Neuronal stem cell (in vitro differentiated cells): ENCODE measurements around the gene ZNF416. TPM values are rescaled to one million over a fixed set of nuclear protein-coding genes. Genes with fewer than 3 reads are reported as not detected.
A peak's percentile ranks its signal among the peaks of the same experiment; 100 is the strongest.

ENCODE experiments used
- DNase-seq: peaks from one replicate; pipeline ENCODE4 v3.0.0-alpha.2; 2013; ENCODE audit warnings: low spot score
- H2AFZ ChIP-seq: one replicate; pipeline ENCODE4 v1.6.1; 2013; ENCODE audit warnings: mild to moderate bottlenecking, low read length, inconsistent platforms
- H2AK5ac ChIP-seq: 2 replicates; pipeline ENCODE4 v1.6.1; 2013; ENCODE audit warnings: low read depth, mild to moderate bottlenecking, inconsistent platforms, low read length, moderate library complexity, mixed read lengths
- H2BK120ac ChIP-seq: 2 replicates; pipeline ENCODE4 v1.6.1; 2013; ENCODE audit warnings: low read depth, mild to moderate bottlenecking, inconsistent platforms, low read length, moderate library complexity, mixed read lengths
- H2BK12ac ChIP-seq: one replicate; pipeline ENCODE4 v1.6.1; 2013; ENCODE audit warnings: low read length, inconsistent platforms
- H2BK15ac ChIP-seq: 2 replicates; pipeline ENCODE4 v1.6.1; 2013; ENCODE audit warnings: mild to moderate bottlenecking, low read length, inconsistent platforms, mixed read lengths
- H2BK5ac ChIP-seq: one replicate; pipeline ENCODE4 v1.6.1; 2013; ENCODE audit warnings: inconsistent platforms, mild to moderate bottlenecking, low read length, moderate library complexity
- H3K14ac ChIP-seq: one replicate; pipeline ENCODE4 v1.6.1; 2013; ENCODE audit warnings: low read length, inconsistent platforms
- H3K18ac ChIP-seq: 2 replicates; pipeline ENCODE4 v1.6.1; 2013; ENCODE audit warnings: low read length, inconsistent platforms
- H3K23ac ChIP-seq: 2 replicates; pipeline ENCODE4 v1.6.1; 2013; ENCODE audit warnings: low read depth, mild to moderate bottlenecking, mixed read lengths, low read length, inconsistent platforms; ENCODE audit not compliant: poor library complexity
- H3K27ac ChIP-seq: replicated peaks from 3 replicates; pipeline ENCODE4 v1.5.1; 2013; ENCODE audit warnings: low read length, inconsistent platforms
- H3K27me3 ChIP-seq, 3 experiments: 2 replicates each; pipeline ENCODE4 v1.6.1; 2013; ENCODE audit warnings: low read length in 3 of 3, mild to moderate bottlenecking in 2 of 3, inconsistent platforms in 1 of 3, low read depth in 1 of 3, mixed read lengths in 1 of 3, moderate library complexity in 1 of 3; ENCODE audit not compliant: control insufficient read depth in 3 of 3, insufficient read depth in 3 of 3
- H3K36me3 ChIP-seq, 2 donors: replicated peaks in 1 of 2; 2 replicates each; pipeline ENCODE4 v1.6.1; 2013; ENCODE audit warnings: low read length in 2 of 2; ENCODE audit not compliant: control insufficient read depth in 2 of 2, insufficient read depth in 2 of 2
- H3K4ac ChIP-seq: 2 replicates; pipeline ENCODE4 v1.6.1; 2013; ENCODE audit warnings: inconsistent platforms, mild to moderate bottlenecking, low read length, moderate library complexity
- H3K4me1 ChIP-seq, 2 donors: 1 replicate in 1 of 2; 2 replicates in 1 of 2; pipeline ENCODE4 v1.6.1; 2013; ENCODE audit warnings: low read length in 2 of 2, low read depth in 1 of 2; ENCODE audit not compliant: control insufficient read depth in 2 of 2, insufficient read depth in 1 of 2
- H3K4me2 ChIP-seq: one replicate; pipeline ENCODE4 v1.6.1; 2013; ENCODE audit warnings: mild to moderate bottlenecking, low read length, inconsistent platforms; ENCODE audit not compliant: insufficient read depth, poor library complexity, severe bottlenecking
- H3K4me3 ChIP-seq, 2 donors: 2 replicates each; pipeline ENCODE4 v1.5.1; 2013; ENCODE audit warnings: low read length in 2 of 2, mild to moderate bottlenecking in 2 of 2, inconsistent platforms in 1 of 2, moderate library complexity in 1 of 2
- H3K79me1 ChIP-seq: one replicate; pipeline ENCODE4 v1.6.1; 2013; ENCODE audit warnings: low read depth, mild to moderate bottlenecking, inconsistent platforms, low read length, moderate library complexity
- H3K9ac ChIP-seq: one replicate; pipeline ENCODE4 v1.6.1; 2013; ENCODE audit warnings: mild to moderate bottlenecking, low read depth, low read length, inconsistent platforms; ENCODE audit not compliant: poor library complexity
- H3K9me3 ChIP-seq, 2 donors: replicated peaks in 1 of 2; 2 replicates each; pipeline versions ENCODE3 to v1.6.1; 2013; ENCODE audit warnings: low read length in 2 of 2, mild to moderate bottlenecking in 2 of 2, inconsistent platforms in 1 of 2, low read depth in 1 of 2, mixed read lengths in 1 of 2, moderate library complexity in 1 of 2; ENCODE audit not compliant: control insufficient read depth in 2 of 2, insufficient read depth in 1 of 2
- H4K8ac ChIP-seq: one replicate; pipeline ENCODE4 v1.6.1; 2013; ENCODE audit warnings: low read depth, mild to moderate bottlenecking, inconsistent platforms, low read length, moderate library complexity
- H4K91ac ChIP-seq: one replicate; pipeline ENCODE4 v1.6.1; 2013; ENCODE audit warnings: low read length, low read depth, mild to moderate bottlenecking, inconsistent platforms; ENCODE audit not compliant: poor library complexity
- WGBS, 2 donors: extraction: QIAGEN DNeasy Blood & Tissue Kit; methylation state at CpG; one replicate each; pipeline ENCODE4 v1.1.7; 2013; ENCODE audit warnings: missing lambda C conversion rate in 2 of 2, mixed read lengths in 1 of 2; ENCODE audit not compliant: insufficient read length in 2 of 2, insufficient replicate concordance in 1 of 2; ENCODE audit errors: extremely low coverage in 2 of 2; 5-methylcytosine and 5-hydroxymethylcytosine counted together
- polyA plus RNA-seq, 2 experiments: library from polyadenylated mRNA; stranded (reverse); fragments of 200-250 nt; gene quantifications; one replicate each; pipeline ENCODE4 v1.2.3, GENCODE V29; 2013

The ZNF416 gene
- polyA plus RNA-seq (2013, experiment 1 of 2), result 5.0 TPM
- 4.8 TPM for polyA plus RNA-seq (2013, experiment 2 of 2)

DNA sequence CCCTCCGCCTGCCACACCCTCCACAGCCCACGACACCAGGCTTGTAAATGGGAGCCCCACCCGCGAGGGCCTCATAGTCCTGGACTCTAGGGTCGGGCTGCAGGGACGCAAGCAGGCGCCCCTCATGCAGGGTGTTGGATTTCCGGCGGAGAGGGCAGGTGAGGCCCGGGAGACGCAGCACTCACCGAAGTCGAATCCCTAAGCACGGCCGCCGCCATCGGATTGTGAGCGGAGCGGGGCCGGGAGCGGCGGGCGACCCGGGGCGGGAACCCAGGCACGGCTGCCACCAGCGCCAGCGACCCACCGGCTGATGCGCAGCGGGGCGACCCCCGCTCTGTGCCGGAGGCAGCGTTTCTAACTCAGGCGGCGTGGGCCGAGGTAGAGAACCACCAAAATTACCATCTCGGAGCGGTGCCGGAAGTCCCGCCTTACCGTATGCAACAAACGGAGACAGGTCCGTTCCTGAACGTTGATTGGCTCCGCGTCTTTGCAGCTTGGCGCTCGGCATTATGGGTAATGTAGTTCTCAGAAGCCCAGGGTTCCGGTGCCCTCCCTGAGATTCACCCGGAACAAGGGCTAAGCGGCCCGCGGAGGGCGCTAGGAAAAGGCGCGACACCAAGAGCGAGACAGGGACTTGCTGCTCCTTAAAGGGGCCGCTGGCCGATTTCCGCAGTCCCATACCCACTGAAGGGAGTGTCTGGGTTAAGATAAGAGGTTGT, at the start of gene ZNF416:
TSS of gene ZNF416 (minus strand) at position 425 of the 719 bp plus-strand sequence. CDS start at position 218, 207 bp downstream.
- Histone ChIP-seq H4K8ac (no peak within 1 kb of the TSS), H3K9me3 (peaks cover 44 to 64% of the 10 kb centered on the region in 2 donors), H3K27me3 (peaks cover 0 to 2% (median 0%) of the 10 kb centered on the region in 3 experiments), H3K36me3 (peaks cover 29 to 42% of the 10 kb centered on the region in 2 donors), H2BK15ac (no peak within 1 kb of the TSS), H3K4me2 (peak within 1 kb of the TSS; percentile 63), H2AK5ac (peak within 1 kb of the TSS; percentile 43), H3K23ac (no peak within 1 kb of the TSS), H3K4ac (no peak within 1 kb of the TSS), H2BK120ac (no peak within 1 kb of the TSS), H3K18ac (peak within 1 kb of the TSS; percentile 64), H4K91ac (no peak within 1 kb of the TSS), H3K9ac (peak within 1 kb of the TSS; percentile 91), H3K14ac (no peak within 1 kb of the TSS), H3K79me1 (peaks cover 6% of the 10 kb centered on the region), H2BK12ac (no peak within 1 kb of the TSS), H2AFZ (peak within 1 kb of the TSS; percentile 88), H3K27ac (no peak within 1 kb of the TSS), H3K4me1 (peaks cover 4 to 7% of the 10 kb centered on the region in 2 donors), H2BK5ac (no peak within 1 kb of the TSS), H3K4me3 (peak within 1 kb of the TSS; percentile 77 to 84)
- peak; percentile 98 for DNase-seq
- no CpG with 5 or more reads among the region's 62 CpGs for WGBS, 2 donors

DNA sequence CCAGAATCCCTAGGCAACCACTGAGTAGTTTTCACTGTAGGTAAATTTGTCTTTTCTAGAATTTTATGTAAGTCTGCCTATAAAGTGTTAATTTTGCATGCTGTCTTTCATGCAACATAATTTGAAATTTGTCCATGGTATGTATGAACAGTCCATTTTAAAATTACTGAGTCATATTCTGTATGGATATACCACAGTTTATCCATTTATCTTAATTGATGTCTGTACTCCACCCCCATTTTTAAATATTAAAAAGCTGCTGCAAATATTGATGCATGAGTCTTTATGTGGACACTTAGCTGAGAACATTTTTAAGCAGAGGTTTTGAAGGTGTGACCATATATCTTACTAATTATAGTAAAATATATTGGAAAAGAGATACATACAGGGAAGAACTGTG, 44.4 kb upstream of the ZNF416 start:
- Histone ChIP-seq H3K4me2 (no peak overlapping the region), H2AFZ (no peak overlapping the region), H3K14ac (no peak overlapping the region), H3K36me3 (peaks cover 56 to 88% of the 10 kb centered on the region in 2 donors), H3K4me3 (no peak overlapping the region), H4K8ac (no peak overlapping the region), H3K27me3 (no peaks in the 10 kb centered on the region), H3K23ac (no peak overlapping the region), H2BK120ac (no peak overlapping the region), H4K91ac (no peak overlapping the region), H3K9me3 (peaks cover 59 to 88% of the 10 kb centered on the region in 2 donors), H3K4ac (no peak overlapping the region), H2BK12ac (no peak overlapping the region), H3K27ac (no peak overlapping the region), H3K79me1 (peaks cover 5% of the 10 kb centered on the region), H2BK15ac (no peak overlapping the region), H3K18ac (no peak overlapping the region), H2AK5ac (no peak overlapping the region), H3K4me1 (no peaks in the 10 kb centered on the region), H3K9ac (no peak overlapping the region), H2BK5ac (no peak overlapping the region)
- no peak for DNase-seq

DNA sequence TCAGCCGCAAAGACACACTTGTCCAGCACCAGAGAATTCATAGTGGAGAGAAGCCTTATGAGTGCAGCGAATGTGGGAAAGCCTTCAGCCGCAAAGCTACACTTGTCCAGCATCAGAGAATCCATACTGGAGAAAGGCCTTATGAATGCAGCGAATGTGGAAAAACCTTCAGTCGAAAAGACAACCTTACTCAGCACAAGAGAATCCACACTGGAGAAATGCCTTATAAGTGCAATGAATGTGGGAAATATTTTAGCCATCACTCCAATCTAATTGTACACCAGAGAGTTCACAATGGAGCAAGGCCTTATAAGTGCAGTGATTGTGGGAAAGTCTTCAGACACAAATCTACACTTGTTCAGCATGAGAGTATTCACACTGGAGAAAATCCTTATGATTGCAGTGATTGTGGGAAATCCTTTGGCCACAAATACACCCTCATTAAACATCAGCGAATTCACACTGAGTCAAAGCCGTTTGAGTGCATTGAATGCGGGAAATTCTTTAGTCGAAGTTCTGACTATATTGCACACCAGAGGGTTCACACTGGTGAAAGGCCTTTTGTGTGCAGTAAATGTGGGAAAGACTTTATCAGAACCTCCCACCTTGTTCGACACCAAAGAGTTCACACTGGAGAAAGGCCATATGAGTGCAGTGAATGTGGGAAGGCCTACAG, 42.1 kb upstream of the ZNF416 start:
- no peaks in the 10 kb centered on the region for H3K27me3 ChIP-seq
- H4K8ac ChIP-seq, result no peak overlapping the region
- H3K4me2 ChIP-seq, result no peak overlapping the region
- H2BK120ac ChIP-seq, result no peak overlapping the region
- H2AK5ac ChIP-seq, result no peak overlapping the region
- no peak overlapping the region for H3K23ac ChIP-seq
- H2BK12ac ChIP-seq, result no peak overlapping the region
- no peak overlapping the region for H3K14ac ChIP-seq
- no peak overlapping the region for H4K91ac ChIP-seq
- no peak overlapping the region for H2BK5ac ChIP-seq
- peaks cover 78 to 100% of the 10 kb centered on the region in 2 donors for H3K36me3 ChIP-seq
- H2BK15ac ChIP-seq, result no peak overlapping the region
- DNase-seq, result no peak
- no peak overlapping the region for H2AFZ ChIP-seq
- no peak overlapping the region for H3K18ac ChIP-seq
- no peak overlapping the region for H3K27ac ChIP-seq
- whole genome bisulfite sequencing, 2 donors, result no CpG with 5 or more reads among the region's 10 CpGs
- H3K4ac ChIP-seq, result no peak overlapping the region
- no peak overlapping the region for H3K9ac ChIP-seq
- H3K79me1 ChIP-seq, result peaks cover 18% of the 10 kb centered on the region
- H3K4me1 ChIP-seq, result no peaks in the 10 kb centered on the region
- peaks cover 80 to 98% of the 10 kb centered on the region in 2 donors for H3K9me3 ChIP-seq
- no peak overlapping the region for H3K4me3 ChIP-seq

DNA sequence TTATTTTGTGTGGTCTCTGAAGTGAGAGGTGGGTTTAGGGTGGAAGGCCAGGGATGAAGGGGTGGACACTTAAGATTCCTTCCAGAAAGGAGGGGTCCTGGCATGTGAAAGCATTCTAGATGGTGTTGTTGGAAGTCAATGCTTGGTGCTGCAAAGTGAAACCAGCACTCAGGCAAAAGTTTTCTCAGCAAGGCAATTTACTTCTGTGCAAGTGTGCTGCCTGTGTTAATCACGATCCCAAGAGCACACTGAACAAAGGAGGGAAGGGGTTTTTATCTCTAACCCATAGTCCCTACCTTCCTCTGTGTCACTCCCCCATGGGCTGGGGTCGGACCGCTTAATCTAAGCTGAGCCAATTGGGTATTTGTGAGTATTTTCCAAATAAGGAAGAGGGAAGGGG, 36.6 kb upstream of the ZNF416 start:
- no peak overlapping the region for H3K9ac ChIP-seq
- H3K36me3 ChIP-seq, result peaks cover 53 to 54% of the 10 kb centered on the region in 2 donors
- H2BK12ac ChIP-seq, result no peak overlapping the region
- H3K23ac ChIP-seq, result no peak overlapping the region
- no peak overlapping the region for H3K4me2 ChIP-seq
- peak overlapping the region; percentile 32 to 68 for H3K4me3 ChIP-seq
- no peak overlapping the region for H2BK5ac ChIP-seq
- no peak overlapping the region for H3K18ac ChIP-seq
- H3K4ac ChIP-seq, result no peak overlapping the region
- no peak overlapping the region for H3K27ac ChIP-seq
- H2BK120ac ChIP-seq, result no peak overlapping the region
- no peak overlapping the region for H4K91ac ChIP-seq
- H2AK5ac ChIP-seq, result no peak overlapping the region
- H3K79me1 ChIP-seq, result peaks cover 29% of the 10 kb centered on the region
- no peaks in the 10 kb centered on the region for H3K27me3 ChIP-seq
- DNase-seq, result no peak
- H2AFZ ChIP-seq, result no peak overlapping the region
- H3K14ac ChIP-seq, result no peak overlapping the region
- peaks cover 55 to 57% of the 10 kb centered on the region in 2 donors for H3K9me3 ChIP-seq
- H4K8ac ChIP-seq, result no peak overlapping the region
- no CpG with 5 or more reads among the region's 3 CpGs for WGBS, 2 donors
- peaks cover 0 to 2% of the 10 kb centered on the region in 2 donors for H3K4me1 ChIP-seq
- no peak overlapping the region for H2BK15ac ChIP-seq
